GM12892 (cell line): ENCODE measurements around the gene ABAT.

Experiments
- POLR2A ChIP-seq: IDR thresholded peaks from 2 replicates; pipeline ENCODE4 v1.6.1; 2011; ENCODE audit warnings: low read depth, low read length, control low read depth
- POLR2AphosphoS5 ChIP-seq: IDR thresholded peaks from 2 replicates; pipeline ENCODE4 v1.6.1; 2011; ENCODE audit warnings: low read depth, low read length, control low read depth
- TAF1 ChIP-seq: IDR thresholded peaks from 2 replicates; pipeline ENCODE4 v1.6.1; 2011; ENCODE audit warnings: low read depth, mild to moderate bottlenecking, control low read depth, low read length, borderline replicate concordance

DNA sequence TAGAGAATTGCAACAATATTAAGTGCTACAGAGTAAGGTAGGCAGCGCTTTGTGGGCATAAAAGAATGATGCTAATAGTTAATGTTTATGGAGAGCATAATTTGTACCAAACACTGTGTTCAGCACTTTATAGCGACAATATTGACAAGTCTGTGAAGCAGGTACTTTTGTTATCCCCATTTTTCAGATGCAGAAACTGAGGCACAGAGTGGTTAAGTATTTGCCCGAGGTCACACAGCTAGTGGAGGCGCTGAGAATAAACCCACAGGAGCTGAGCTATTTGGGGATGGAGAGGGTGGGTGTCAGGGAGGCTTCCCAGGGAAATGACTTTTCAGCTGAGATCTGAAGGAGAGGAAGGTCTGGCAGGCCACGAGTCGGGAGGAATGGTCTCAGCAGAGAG lies 83.6 kb downstream of the ABAT start:
- TF ChIP-seq POLR2AphosphoS5 = no peak
- TF ChIP-seq POLR2A = no peak
- no peak for TF ChIP-seq TAF1
